ENCODE measurements around the gene OVOL2. TPM values are rescaled to one million over a fixed set of nuclear protein-coding genes. Genes with fewer than 3 reads are reported as not detected.

Gene OVOL2
- polyA plus RNA-seq, 1 of the 3 experiments (the other 2 are of a cell fraction) = not detected

GRCh38 chr20:18050628-18051027, 7.1 kb downstream of the OVOL2 start:
- Histone ChIP-seq H3K79me2 (ENCODE audit: insufficient read depth) (no peaks in the 10 kb centered on the region), H3K9me2 (no peaks in the 10 kb centered on the region), H3K27ac (ENCODE audit: low read depth in 2 of 2, low read length in 1 of 2) (no peak overlapping the region), H3K9me3 (no peaks in the 10 kb centered on the region), H2AFZ (ENCODE audit: low read depth) (no peak overlapping the region), H3K4me1 (ENCODE audit: control insufficient read depth in 1 of 2, insufficient read depth in 2 of 2, low read depth in 1 of 2, low read length in 1 of 2) (no peaks in the 10 kb centered on the region), H3K27me3 (ENCODE audit: insufficient read depth) (peaks cover 54% of the 10 kb centered on the region; the same call in 1 of the 2 replicates), H3K9ac (no peak overlapping the region), H3K4me3 (ENCODE audit: low read depth in 2 of 2, low read length in 1 of 2) (no peak overlapping the region), H4K20me1 (ENCODE audit: insufficient read depth) (no peaks in the 10 kb centered on the region), H3K4me2 (no peak overlapping the region), H3K36me3 (replicated peaks in 1 of 2; ENCODE audit: control insufficient read depth in 1 of 2, insufficient read depth in 2 of 2, low read length in 1 of 2) (no peaks in the 10 kb centered on the region), H3F3A (replicated peaks; ENCODE audit: insufficient read depth) (no peaks in the 10 kb centered on the region)
- DNase-seq = no peak
- CTCF ChIA-PET = no interaction called here
- POLR2A ChIA-PET = interaction anchor here (0.9 kb wide), 1 partner anchor 457 kb away, joined by 3 read pairs; the partner anchor contains the start of gene SEC23B
- WGBS (ENCODE audit: low lambda C conversion rate) = 14% methylated on average over 1 of the region's 1 CpG
- TF ChIP-seq, protein P1, sequence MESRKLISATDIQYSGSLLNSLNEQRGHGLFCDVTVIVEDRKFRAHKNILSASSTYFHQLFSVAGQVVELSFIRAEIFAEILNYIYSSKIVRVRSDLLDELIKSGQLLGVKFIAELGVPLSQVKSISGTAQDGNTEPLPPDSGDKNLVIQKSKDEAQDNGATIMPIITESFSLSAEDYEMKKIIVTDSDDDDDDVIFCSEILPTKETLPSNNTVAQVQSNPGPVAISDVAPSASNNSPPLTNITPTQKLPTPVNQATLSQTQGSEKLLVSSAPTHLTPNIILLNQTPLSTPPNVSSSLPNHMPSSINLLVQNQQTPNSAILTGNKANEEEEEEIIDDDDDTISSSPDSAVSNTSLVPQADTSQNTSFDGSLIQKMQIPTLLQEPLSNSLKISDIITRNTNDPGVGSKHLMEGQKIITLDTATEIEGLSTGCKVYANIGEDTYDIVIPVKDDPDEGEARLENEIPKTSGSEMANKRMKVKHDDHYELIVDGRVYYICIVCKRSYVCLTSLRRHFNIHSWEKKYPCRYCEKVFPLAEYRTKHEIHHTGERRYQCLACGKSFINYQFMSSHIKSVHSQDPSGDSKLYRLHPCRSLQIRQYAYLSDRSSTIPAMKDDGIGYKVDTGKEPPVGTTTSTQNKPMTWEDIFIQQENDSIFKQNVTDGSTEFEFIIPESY (IDR thresholded peaks at IDR 0.05; ENCODE audit: borderline replicate concordance, low read depth) = no peak
- no peak for TF ChIP-seq CHD2 (IDR thresholded peaks at IDR 0.05; ENCODE audit: low read length, partially characterized antibody)
- TF ChIP-seq TEAD4 (IDR thresholded peaks at IDR 0.05; ENCODE audit: borderline replicate concordance, insufficient read depth) = no peak
- TF ChIP-seq EZH2phosphoT487 (IDR thresholded peaks at IDR 0.05; ENCODE audit: borderline replicate concordance, low read depth) = no peak
- TF ChIP-seq USF2 (IDR thresholded peaks at IDR 0.05; ENCODE audit: borderline replicate concordance, low read depth, low read length) = no peak
- TF ChIP-seq FOXJ3 (CRISPR knock-in tag; IDR thresholded peaks at IDR 0.05) = no peak
- no peak for TF ChIP-seq NFIC (IDR thresholded peaks at IDR 0.05; ENCODE audit: borderline replicate concordance)
- TF ChIP-seq TCF12 (IDR thresholded peaks at IDR 0.05) = no peak
- TF ChIP-seq FOXM1 (IDR thresholded peaks at IDR 0.05; ENCODE audit: low read depth) = no peak
- TF ChIP-seq, protein P2, sequence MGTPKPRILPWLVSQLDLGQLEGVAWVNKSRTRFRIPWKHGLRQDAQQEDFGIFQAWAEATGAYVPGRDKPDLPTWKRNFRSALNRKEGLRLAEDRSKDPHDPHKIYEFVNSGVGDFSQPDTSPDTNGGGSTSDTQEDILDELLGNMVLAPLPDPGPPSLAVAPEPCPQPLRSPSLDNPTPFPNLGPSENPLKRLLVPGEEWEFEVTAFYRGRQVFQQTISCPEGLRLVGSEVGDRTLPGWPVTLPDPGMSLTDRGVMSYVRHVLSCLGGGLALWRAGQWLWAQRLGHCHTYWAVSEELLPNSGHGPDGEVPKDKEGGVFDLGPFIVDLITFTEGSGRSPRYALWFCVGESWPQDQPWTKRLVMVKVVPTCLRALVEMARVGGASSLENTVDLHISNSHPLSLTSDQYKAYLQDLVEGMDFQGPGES (IDR thresholded peaks at IDR 0.05; ENCODE audit: low read depth, low read length) = no peak
- no peak for TF ChIP-seq CTCF (IDR thresholded peaks at IDR 0.05)
- no peak for TF ChIP-seq YY1 (IDR thresholded peaks at IDR 0.05; ENCODE audit: low read depth)
- TF ChIP-seq RAD21 (IDR thresholded peaks at IDR 0.05; ENCODE audit: low read length) = no peak
- TF ChIP-seq SMC3 (IDR thresholded peaks at IDR 0.05; ENCODE audit: low read depth, low read length) = no peak
- no peak for TF ChIP-seq TAF1 (IDR thresholded peaks at IDR 0.05; ENCODE audit: borderline replicate concordance, low read depth, low read length)
- no peak for TF ChIP-seq GATA2 (CRISPR knock-in tag; IDR thresholded peaks at IDR 0.05)
- no peak for TF ChIP-seq RFX5 (IDR thresholded peaks at IDR 0.05; ENCODE audit: low read length)
